Choroid plexus epithelial cell (primary cell): ENCODE measurements around the gene FRMPD1.

Experiments
- DNase-seq: peaks from one replicate; pipeline ENCODE4 v3.0.0-alpha.2; 2010; ENCODE audit warnings: low read depth
- H3K4me3 ChIP-seq: 2 replicates; pipeline ENCODE4 v1.5.1; 2011; ENCODE audit warnings: low read depth, mild to moderate bottlenecking, control low read depth, low read length, moderate library complexity
- CTCF ChIP-seq: conservative IDR thresholded peaks from 2 replicates; pipeline ENCODE4 v1.5.1; 2011; ENCODE audit warnings: low read depth, mild to moderate bottlenecking, control low read depth, inconsistent platforms, low read length, moderate library complexity

Gene FRMPD1

GRCh38 chr9:37622462-37622861 lies 28.3 kb upstream of the FRMPD1 start:
- TF ChIP-seq CTCF: no peak
- no peak overlapping the region for H3K4me3 ChIP-seq
- DNase-seq: no peak

- TF ChIP-seq CTCF: no peak
- DNase-seq: no peak
- no peak overlapping the region for H3K4me3 ChIP-seq
Observed at GRCh38 chr9:37623267-37623666, 27.5 kb upstream of the FRMPD1 start.

GRCh38 chr9:37624073-37624472 lies 26.7 kb upstream of the FRMPD1 start:
- no peak for TF ChIP-seq CTCF
- no peak overlapping the region for H3K4me3 ChIP-seq
- no peak for DNase-seq

GRCh38 chr9:37625036-37625757 lies 25.6 kb upstream of the FRMPD1 start:
- no peak for TF ChIP-seq CTCF
- no peak overlapping the region for H3K4me3 ChIP-seq
- DNase-seq: no peak

- no peak for DNase-seq
- no peak for TF ChIP-seq CTCF
- H3K4me3 ChIP-seq: no peak overlapping the region
Observed at GRCh38 chr9:37625758-37626147, 25.0 kb upstream of the FRMPD1 start.

- no peak for TF ChIP-seq CTCF
- DNase-seq: no peak
- H3K4me3 ChIP-seq: no peak overlapping the region
Observed at GRCh38 chr9:37626708-37627292, 24.0 kb upstream of the FRMPD1 start.

- TF ChIP-seq CTCF: no peak
Observed at GRCh38 chr9:37632479-37632878, 18.3 kb upstream of the FRMPD1 start.

More at GRCh38 chr9:37632479-37632878, 18.3 kb upstream of the FRMPD1 start:
- H3K4me3 ChIP-seq: no peak overlapping the region
- no peak for DNase-seq
